AG04449 (cell line): ENCODE measurements around the gene PTPRQ.

ENCODE experiments used
- CTCF ChIA-PET: fragments of 350-600 bp; formaldehyde crosslinking; extraction: SDS; loops from one replicate; lab custom pipeline; 2021; ENCODE audit warnings: antibody characterized with exemption; lab: Yijun Ruan, JAX
- POLR2A ChIA-PET: fragments of 400-600, 350-600 bp; formaldehyde crosslinking; extraction: SDS; loops from one replicate; lab custom pipeline; 2020; ENCODE audit warnings: antibody characterized with exemption, inconsistent platforms; lab: Yijun Ruan, JAX
- DNase-seq: peaks from one replicate; pipeline ENCODE4 v3.0.0-alpha.2; 2010; ENCODE audit warnings: low read depth, low spot score
- H3K4me3 ChIP-seq: 2 replicates; pipeline ENCODE4 v1.5.1; 2011; ENCODE audit warnings: low read depth, mild to moderate bottlenecking, control low read depth, low read length
- TF ChIP-seq, protein P1 (sequence below): IDR thresholded peaks from one replicate; pipeline ENCODE4 v1.5.1; 2011; ENCODE audit warnings: mild to moderate bottlenecking, moderate library complexity, low read length, control low read depth, inconsistent platforms; ENCODE audit not compliant: insufficient read depth; ENCODE audit errors: missing control alignments

Gene PTPRQ, protein sequence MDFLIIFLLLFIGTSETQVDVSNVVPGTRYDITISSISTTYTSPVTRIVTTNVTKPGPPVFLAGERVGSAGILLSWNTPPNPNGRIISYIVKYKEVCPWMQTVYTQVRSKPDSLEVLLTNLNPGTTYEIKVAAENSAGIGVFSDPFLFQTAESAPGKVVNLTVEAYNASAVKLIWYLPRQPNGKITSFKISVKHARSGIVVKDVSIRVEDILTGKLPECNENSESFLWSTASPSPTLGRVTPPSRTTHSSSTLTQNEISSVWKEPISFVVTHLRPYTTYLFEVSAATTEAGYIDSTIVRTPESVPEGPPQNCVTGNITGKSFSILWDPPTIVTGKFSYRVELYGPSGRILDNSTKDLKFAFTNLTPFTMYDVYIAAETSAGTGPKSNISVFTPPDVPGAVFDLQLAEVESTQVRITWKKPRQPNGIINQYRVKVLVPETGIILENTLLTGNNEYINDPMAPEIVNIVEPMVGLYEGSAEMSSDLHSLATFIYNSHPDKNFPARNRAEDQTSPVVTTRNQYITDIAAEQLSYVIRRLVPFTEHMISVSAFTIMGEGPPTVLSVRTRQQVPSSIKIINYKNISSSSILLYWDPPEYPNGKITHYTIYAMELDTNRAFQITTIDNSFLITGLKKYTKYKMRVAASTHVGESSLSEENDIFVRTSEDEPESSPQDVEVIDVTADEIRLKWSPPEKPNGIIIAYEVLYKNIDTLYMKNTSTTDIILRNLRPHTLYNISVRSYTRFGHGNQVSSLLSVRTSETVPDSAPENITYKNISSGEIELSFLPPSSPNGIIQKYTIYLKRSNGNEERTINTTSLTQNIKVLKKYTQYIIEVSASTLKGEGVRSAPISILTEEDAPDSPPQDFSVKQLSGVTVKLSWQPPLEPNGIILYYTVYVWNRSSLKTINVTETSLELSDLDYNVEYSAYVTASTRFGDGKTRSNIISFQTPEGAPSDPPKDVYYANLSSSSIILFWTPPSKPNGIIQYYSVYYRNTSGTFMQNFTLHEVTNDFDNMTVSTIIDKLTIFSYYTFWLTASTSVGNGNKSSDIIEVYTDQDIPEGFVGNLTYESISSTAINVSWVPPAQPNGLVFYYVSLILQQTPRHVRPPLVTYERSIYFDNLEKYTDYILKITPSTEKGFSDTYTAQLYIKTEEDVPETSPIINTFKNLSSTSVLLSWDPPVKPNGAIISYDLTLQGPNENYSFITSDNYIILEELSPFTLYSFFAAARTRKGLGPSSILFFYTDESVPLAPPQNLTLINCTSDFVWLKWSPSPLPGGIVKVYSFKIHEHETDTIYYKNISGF (N-terminal part only)

DNA sequence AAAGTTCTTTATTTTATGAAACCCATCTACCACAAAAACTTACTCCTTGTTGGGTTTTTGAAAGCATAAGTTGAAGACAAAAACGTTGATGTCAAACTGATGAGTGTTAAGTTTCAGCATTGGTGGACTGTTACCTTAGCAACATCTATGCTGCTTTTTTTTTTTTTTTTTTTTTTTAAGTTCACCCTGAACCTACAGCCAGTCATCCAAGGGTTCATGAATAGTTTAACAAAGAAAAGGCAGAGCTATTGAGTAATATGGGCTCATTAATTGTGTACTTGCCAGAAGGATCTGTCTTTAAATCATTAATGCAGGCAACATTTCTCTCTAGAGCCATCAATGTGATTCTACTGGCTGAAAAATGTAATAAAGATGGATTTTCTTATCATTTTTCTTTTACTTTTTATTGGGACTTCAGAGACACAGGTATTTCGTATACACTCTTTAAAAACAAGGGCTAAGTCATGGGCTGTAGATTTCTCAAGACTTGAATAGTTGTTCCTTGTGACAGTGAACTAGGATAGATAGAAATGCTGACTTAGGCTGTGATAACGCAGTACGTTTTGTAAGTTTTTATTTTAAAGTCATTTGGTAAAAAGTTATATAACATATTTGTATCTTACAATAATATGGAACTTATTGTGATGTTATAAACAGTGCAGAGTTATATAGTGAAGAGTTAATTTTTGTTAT lies at the start of gene PTPRQ:
TSS of gene PTPRQ (plus strand) at position 262 of the 693 bp plus-strand sequence. CDS start at position 373, 111 bp downstream.
- no peak within 1 kb of the TSS for H3K4me3 ChIP-seq
- ChIA-PET POLR2A (no interaction called here), CTCF (no interaction called here)
- TF ChIP-seq, protein P1, sequence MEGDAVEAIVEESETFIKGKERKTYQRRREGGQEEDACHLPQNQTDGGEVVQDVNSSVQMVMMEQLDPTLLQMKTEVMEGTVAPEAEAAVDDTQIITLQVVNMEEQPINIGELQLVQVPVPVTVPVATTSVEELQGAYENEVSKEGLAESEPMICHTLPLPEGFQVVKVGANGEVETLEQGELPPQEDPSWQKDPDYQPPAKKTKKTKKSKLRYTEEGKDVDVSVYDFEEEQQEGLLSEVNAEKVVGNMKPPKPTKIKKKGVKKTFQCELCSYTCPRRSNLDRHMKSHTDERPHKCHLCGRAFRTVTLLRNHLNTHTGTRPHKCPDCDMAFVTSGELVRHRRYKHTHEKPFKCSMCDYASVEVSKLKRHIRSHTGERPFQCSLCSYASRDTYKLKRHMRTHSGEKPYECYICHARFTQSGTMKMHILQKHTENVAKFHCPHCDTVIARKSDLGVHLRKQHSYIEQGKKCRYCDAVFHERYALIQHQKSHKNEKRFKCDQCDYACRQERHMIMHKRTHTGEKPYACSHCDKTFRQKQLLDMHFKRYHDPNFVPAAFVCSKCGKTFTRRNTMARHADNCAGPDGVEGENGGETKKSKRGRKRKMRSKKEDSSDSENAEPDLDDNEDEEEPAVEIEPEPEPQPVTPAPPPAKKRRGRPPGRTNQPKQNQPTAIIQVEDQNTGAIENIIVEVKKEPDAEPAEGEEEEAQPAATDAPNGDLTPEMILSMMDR, result no peak
- DNase-seq, result no peak

DNA sequence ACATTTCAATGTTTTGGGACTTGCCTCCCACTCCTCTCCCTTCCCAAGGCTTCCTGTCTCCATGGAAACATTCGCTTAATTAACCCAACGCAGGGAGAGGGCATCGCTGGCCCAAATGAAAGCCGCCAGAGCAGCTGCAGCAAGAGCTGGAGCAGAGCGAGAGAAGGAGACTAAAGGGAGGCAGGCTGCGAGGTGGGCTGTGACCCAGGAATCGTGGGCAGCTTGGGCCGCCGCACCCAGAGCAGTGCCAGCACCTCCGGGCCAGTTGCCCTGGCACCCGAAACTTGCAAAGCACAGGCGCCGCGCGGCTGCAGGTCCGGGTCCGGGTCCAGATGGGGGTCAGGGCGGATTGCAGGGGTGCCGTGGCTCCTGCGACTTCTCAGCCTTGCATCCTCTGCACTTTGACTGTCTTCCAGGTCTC lies 43.5 kb upstream of the PTPRQ start:
- ChIA-PET POLR2A (interaction anchor here (0.6 kb wide), 1 partner anchor 19 kb away, joined by 3 read pairs; no protein-coding TSS in a partner anchor), CTCF (interaction anchor here (0.7 to 1.9 kb wide), 6 partner anchors 10 to 546 kb away, joined by 3 to 12 read pairs (median 4); no protein-coding TSS in a partner anchor)
- TF ChIP-seq, protein P1, result no peak
- H3K4me3 ChIP-seq, result peak overlapping the region; percentile 51
- no peak for DNase-seq

- no peak overlapping the region for H3K4me3 ChIP-seq
- CTCF ChIA-PET, result interaction anchor here (0.7 to 1.9 kb wide), 5 partner anchors 9 to 545 kb away, joined by 3 to 12 read pairs (median 6); no protein-coding TSS in a partner anchor
- TF ChIP-seq, protein P1, result no peak
- DNase-seq, result no peak
- POLR2A ChIA-PET, result no interaction called here
Measured at GRCh38 chr12:80401191-80401590, 42.8 kb upstream of the PTPRQ start.

DNA sequence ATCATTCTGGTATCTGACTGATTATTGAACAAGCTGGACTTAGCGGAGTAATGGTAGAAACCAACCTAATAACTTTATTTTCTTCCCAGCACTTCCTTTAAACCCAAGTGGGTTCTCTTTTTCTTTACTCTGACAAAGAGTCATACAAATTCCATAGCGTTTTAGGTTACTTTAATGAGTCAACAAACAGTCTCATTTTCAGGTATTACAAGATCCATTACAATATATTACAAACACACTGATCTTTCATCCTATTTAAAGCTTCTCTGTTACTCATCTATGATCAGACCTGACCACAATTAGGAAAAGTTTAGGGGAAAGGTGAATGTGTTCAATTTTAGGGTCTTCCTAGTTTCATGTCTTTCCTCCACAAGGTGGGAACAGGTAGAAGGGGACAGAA lies 39.4 kb upstream of the PTPRQ start:
- TF ChIP-seq, protein P1, result no peak

DNA sequence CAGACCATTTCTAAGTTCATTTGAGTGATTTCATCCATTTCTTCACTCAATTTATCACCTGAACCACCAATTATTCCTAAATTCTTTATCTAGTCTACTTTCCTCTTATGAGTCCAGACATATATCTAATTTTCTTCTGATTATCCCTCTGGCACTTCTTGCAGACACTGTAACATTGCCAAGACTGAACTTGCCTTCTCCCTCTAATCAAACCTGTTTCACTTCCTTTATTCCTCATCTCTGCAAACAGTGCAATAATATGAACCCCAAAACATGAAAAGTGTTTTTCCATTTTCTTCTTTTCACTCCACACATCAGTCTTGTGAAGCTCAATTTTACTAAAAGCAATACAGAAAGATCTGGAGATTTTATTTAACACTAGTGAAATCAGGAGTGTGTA lies 37.8 kb upstream of the PTPRQ start:
- ChIA-PET CTCF (no interaction called here), POLR2A (no interaction called here)
- H3K4me3 ChIP-seq, result no peak overlapping the region
- TF ChIP-seq, protein P1, result no peak
- no peak for DNase-seq

More for the DNA sequence above, 39.4 kb upstream of the PTPRQ start:
- ChIA-PET CTCF (interaction anchor here (1.4 kb wide), 1 partner anchor 213 kb away, joined by 3 read pairs; no protein-coding TSS in a partner anchor), POLR2A (no interaction called here)
- DNase-seq, result no peak
- H3K4me3 ChIP-seq, result no peak overlapping the region
